ENCODE data around the gene TMEM72.

TMEM72 gene

DNA sequence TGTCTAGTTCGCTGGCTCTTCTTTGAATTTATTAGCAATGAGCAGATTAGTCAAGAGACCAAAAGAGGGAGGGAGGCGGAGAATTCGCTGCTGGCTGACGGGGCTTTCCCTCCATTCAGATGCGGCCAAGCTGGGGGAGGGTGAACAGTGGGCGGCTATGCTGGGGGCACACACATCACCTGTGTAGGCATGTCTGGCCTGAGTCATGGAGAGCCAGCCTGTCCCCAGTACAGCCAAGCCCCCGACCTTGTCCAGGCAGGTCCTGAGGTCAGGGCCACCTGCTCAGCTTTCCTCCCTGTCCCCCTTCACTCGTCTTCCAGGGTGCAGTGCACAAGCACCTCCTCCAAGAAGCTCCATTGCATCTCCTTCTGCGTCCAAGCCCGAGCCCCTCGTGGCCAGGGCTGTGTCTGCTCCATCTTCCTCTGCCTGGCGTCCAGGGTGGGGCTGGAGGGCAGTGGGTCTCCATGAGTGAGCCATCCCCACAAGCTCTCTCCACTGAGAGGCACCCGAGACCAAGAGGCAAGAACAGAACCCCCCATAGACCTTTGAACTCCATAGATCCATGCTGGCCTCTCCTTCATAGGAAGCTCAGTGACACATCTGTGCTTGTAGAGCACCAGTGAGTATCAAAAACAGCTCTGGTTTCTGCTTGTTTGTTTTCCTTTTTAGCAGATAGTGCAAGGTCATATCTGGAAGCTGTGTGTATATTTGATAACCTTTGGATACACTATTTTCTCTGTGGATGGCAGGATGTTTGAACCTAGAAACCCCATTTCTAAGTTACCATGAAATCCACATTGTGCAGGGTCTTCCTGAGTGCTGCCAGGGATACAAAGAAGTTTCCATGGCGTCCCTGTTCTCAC is 69.4 kb downstream of the TMEM72 start:
- DNase-seq (ENCODE audit: low spot score): no peak

DNA sequence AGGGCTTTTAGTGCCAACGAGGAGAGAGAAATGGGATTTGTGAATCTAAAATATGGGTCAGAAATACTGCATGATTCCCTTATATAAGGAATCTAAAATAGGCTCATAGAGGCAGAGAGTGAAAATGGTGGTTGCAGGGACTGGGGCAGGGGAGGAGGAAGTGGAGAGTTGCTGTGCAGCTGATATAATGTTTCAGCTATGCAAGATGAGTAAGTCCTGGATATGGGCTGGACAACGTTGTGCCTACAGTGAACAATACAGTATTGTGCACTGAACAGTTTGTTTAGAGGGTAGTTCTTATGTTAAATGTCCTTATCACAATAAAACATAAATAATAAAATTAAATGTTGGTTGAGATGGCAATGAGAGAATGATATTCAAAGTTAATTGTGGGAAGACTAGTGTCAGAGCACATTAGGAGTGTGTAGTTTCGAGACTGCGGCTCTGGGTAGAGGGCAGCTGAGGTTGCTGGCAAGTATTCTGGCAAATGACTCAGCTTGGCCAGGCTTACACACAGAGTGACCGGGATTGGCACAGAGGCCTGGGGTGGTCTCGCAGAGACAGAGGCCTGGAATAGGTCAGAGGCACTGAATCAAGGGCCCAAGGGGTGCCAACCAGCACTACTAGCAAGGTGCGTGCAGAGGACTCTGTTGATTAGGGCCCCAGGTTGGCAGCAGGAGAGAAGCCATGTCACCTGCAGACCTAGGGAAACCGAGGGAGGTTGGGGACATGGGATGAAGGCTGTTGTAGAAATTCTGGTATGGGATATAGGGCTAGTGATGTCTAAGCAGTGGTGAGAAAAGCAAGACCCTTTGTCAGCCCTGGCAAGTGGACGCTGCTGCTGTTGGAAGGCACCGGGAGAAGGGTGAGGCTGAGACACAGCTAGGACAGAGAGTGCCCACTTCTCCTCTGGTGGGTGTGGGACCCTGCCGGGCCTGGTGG is 70.3 kb downstream of the TMEM72 start:
- no peak for DNase-seq (ENCODE audit: low spot score)

DNA sequence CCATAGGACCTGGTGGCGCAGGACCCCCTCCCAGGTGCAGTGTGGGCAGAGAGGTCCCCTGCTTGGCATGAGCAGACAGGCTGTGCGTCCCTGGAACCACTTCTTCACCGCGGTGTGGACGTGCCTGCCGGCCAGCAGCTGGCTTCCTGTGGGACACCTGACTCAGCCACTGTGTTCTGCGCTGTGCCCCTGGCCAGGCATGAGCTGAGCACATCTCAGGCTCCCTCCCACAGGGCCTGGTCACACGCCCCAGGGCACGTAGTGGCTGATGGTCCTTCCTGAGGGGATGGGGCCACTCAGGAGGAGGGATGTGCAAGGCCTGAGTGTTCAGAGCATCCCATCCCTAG is 71.0 kb downstream of the TMEM72 start:
- DNase-seq (ENCODE audit: low spot score): no peak

DNA sequence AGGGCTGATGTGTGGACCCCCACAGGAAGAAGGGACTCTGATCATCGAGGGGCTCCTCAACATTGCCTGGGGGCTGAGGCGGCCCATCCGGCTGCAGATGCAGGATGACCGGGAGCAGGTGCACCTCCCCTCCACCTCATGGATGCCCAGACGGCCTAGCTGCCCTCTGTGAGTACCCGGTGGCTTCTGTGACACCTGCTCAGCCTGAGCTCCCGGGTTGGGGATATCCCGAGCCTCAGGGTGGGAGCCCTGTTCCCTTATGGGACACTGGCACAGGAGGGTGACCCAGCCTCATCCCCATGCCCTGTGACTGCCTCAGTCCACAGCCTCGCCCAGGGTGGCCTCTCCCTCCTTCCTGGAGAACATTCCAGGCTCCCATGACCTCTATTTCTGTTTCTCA is 71.4 kb downstream of the TMEM72 start:
- no peak for DNase-seq (ENCODE audit: low spot score)

DNA sequence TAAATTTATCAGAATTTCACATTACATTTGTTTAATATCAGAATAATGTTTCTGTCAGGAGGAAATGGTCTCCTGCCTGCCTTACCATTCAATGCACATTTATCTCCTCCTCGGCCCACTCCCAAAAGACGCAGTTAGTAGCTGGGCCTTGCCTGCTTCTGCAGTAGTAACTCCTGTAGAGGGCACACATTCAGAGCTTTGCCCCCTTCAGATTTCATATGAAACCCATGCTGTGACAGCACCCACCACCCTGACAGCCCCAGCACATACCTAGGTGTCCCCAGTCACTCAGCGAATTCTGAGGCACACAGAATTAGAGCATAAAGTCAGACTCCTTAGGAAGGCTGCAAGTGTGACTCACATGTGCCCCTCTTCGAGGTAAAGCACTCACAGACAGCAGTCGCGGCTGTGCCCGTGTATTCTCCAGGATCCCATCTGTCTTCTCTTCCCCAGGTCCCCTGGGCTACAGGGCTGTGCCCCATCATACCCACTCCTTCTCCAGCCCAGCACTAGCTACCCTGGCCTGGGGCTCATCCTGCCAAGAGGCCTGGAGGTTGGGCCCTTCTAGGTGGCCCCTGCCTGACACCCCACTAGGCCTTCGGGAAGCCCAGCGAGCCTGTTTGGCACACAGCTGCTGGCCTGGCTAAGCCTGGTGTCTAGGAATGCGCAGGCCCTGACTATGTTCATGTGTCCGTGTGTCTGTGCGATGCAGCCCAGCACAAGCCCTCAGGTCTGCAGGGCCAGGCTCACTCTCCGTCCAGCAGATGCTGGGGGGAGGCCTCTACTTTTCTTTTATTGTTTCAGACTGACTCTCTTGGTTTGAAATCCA is 72.1 kb downstream of the TMEM72 start:
- no peak for DNase-seq (ENCODE audit: low spot score)

DNA sequence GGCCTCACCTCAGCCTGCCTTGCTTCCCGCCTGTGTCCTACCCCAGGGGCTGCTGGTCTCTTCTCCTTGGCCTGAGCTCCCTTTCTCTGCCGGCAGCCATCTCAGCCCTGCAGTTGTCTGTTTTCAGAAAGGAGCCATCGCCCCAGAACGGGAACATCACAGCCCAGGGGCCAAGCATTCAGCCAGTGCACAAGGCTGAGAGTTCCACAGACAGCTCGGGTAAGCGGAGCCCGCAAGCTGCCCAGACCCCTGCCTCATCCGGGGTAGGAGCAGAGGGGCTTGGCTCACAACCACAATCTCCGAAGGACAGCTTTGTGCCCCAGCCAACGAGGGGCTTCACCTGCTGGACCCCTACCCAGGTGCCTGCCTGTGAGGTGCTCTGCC is 72.8 kb downstream of the TMEM72 start:
- no peak for DNase-seq (ENCODE audit: low spot score)

DNA sequence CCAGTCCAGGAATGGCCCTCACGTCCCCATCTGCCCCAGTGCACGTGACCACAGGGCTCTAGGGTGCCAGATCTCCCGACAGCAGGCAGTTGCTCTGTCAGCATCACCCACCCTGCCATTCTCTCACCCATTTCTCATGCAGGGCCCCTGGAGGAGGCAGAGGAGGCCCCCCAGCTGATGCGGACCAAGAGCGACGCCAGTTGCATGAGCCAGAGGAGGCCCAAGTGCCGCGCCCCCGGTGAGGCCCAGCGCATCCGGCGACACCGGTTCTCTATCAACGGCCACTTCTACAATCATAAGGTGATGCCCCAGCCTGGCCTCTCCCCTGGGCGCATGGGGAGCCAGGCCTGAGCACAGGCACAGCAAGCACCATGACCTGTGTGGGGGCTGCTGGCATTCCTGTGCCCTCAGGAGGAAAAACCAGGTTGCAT is 73.5 kb downstream of the TMEM72 start:
- no peak for DNase-seq (ENCODE audit: low spot score)

DNA sequence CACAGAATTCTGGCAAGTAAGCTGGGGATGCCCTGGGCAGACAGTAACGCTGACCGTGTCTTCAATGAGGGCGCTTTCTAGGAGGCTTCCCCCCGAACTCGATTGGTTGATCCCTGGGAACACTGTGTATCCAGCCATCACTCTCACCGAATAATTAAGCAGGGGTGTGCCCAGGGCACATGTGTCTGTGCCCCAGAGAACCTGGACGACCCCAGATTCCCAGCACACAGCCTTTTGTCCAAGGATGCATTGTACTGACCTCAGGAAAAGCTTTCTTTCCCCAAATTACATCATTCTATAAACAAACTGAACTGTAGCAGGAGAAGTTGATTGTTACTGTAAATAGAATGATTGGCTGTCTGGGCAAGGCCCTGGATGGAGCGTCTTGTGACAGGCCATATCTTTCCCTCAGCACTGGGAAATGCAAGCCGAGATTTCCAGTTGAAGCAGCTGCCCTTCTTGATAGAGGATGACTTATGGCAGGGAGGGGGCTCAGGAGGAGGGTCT is 74.1 kb downstream of the TMEM72 start:
- no peak for DNase-seq (ENCODE audit: low spot score)

DNA sequence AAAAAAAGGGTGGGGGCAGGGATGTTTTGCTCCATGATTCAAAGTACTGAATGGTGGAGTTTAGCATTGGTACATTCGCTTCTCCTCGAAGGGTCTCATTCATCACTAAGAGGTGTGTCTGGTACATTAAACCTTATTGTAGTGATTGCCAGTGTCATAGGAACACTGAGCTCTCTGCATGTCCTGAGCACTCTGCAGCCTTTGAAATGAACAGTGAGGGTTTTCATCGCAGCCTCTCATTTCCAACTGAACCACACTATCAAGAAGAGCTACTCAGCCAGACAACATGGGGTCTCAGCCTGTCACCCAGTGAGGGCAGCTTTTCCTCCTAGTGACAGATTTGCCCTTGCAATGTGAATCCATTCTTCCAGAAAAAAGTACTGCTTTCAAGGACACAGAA is 75.0 kb downstream of the TMEM72 start:
- DNase-seq (ENCODE audit: low spot score): no peak

Measured in HuH-7.5 (cell line).